PC-3 (cell line): ENCODE measurements around the gene RASL10B. TPM values are rescaled to one million over a fixed set of nuclear protein-coding genes. Genes with fewer than 3 reads are reported as not detected.

Source experiments
- ATAC-seq: fragments of 200-7000 bp; cut with Tn5 transposase; 2 replicates; pipeline ENCODE4 v1.9.1; 2020; ENCODE audit warnings: mild to moderate bottlenecking, moderate library complexity
- BruUV-seq: library from RNA; stranded (reverse); fragments of 400-500 nt; replicated peaks from 2 replicates; lab custom pipeline; 2021; lab: Mats Ljungman, UMichigan
- CTCF ChIA-PET: fragments of 300-600 bp; sonication (Branson Sonifier 250); formaldehyde crosslinking; loops from one replicate; lab custom pipeline; 2022; ENCODE audit warnings: antibody characterized with exemption; lab: Charles Lee
- POLR2A ChIA-PET: fragments of 300-600 bp; sonication (Branson Sonifier 250); formaldehyde crosslinking; loops from one replicate; lab custom pipeline; 2022; ENCODE audit warnings: antibody characterized with exemption; ENCODE audit not compliant: unreplicated experiment; lab: Charles Lee
- DNase-seq: peaks from one replicate; pipeline ENCODE4 v3.0.0-alpha.2; 2015
- H2AFZ ChIP-seq: fragments of 300-600 bp; sonication (generic); 2 replicates; pipeline ENCODE4 v1.6.0; 2016; ENCODE audit warnings: antibody characterized with exemption, low read length
- H3F3A ChIP-seq: fragments of 300-600 bp; sonication (generic); one replicate; pipeline ENCODE4 v1.6.0; 2017; ENCODE audit warnings: antibody characterized with exemption, low read length, control low read depth, mild to moderate bottlenecking; ENCODE audit not compliant: unreplicated experiment
- H3K27ac ChIP-seq: fragments of 300-600 bp; sonication (generic); 2 replicates; pipeline ENCODE4 v1.5.1; 2016; ENCODE audit warnings: mild to moderate bottlenecking, low read length
- H3K27me3 ChIP-seq: fragments of 300-600 bp; sonication (generic); 2 replicates; pipeline ENCODE4 v1.6.1; 2016; ENCODE audit warnings: low read length, mixed read lengths
- H3K36me3 ChIP-seq: fragments of 300-600 bp; sonication (generic); 2 replicates; pipeline ENCODE4 v1.6.1; 2016; ENCODE audit warnings: low read depth, mixed run types, low read length, mixed read lengths
- H3K4me1 ChIP-seq: fragments of 300-600 bp; sonication (generic); 2 replicates; pipeline ENCODE4 v1.5.1; 2016; ENCODE audit warnings: low read length; ENCODE audit not compliant: insufficient read depth
- H3K4me2 ChIP-seq: fragments of 300-600 bp; sonication (generic); 2 replicates; pipeline ENCODE4 v1.6.0; 2016; ENCODE audit warnings: low read length
- H3K4me3 ChIP-seq: fragments of 300-600 bp; sonication (generic); 2 replicates; pipeline ENCODE4 v1.5.1; 2016; ENCODE audit warnings: mild to moderate bottlenecking, low read length, mixed read lengths
- H3K79me2 ChIP-seq: fragments of 300-600 bp; sonication (generic); 2 replicates; pipeline ENCODE4 v1.6.1; 2017; ENCODE audit warnings: low read length, mixed read lengths
- H3K9ac ChIP-seq: fragments of 300-600 bp; sonication (generic); 2 replicates; pipeline ENCODE4 v1.6.0; 2016; ENCODE audit warnings: mild to moderate bottlenecking, low read length
- H3K9me2 ChIP-seq: fragments of 300-600 bp; sonication (generic); replicated peaks from 2 replicates; pipeline ENCODE4 v1.6.1; 2016; ENCODE audit warnings: mixed run types, low read length, mixed read lengths
- H3K9me3 ChIP-seq: fragments of 300-600 bp; sonication (generic); 2 replicates; pipeline ENCODE4 v1.6.1; 2016; ENCODE audit warnings: low read length, mixed read lengths
- H4K20me1 ChIP-seq: fragments of 300-600 bp; sonication (generic); 2 replicates; pipeline ENCODE4 v1.6.1; 2016; ENCODE audit warnings: low read length, mixed read lengths
- EZH2 ChIP-seq: fragments of 300-600 bp; sonication (generic); IDR thresholded peaks from one replicate; pipeline ENCODE4 v1.6.1; 2017; ENCODE audit warnings: antibody characterized with exemption, mild to moderate bottlenecking, low read length; ENCODE audit not compliant: unreplicated experiment
- EZH2phosphoT487 ChIP-seq: fragments of 300-600 bp; sonication (generic); IDR thresholded peaks from 2 replicates; pipeline ENCODE4 v1.6.1; 2018; ENCODE audit warnings: mild to moderate bottlenecking, antibody characterized with exemption, low read length, borderline replicate concordance
- intact Hi-C: fragments of 100-400 bp; cut with micrococcal nuclease; formaldehyde crosslinking; loops from 2 replicates; pipeline ENCODE4 v1.9.0; 2023
- total RNA-seq: library from RNA; depleted of rRNA; stranded (reverse); fragments of >200 nt; gene quantifications from 2 replicates; pipeline ENCODE4 v1.2.3, GENCODE V29; 2014
- TF ChIP-seq, protein P1 (sequence below): fragments of 300-600 bp; sonication (generic); conservative IDR thresholded peaks from 2 replicates; pipeline ENCODE4 v1.5.1; 2017; ENCODE audit warnings: antibody characterized with exemption, low read depth, mild to moderate bottlenecking, low read length

The RASL10B gene
- total RNA-seq, 1 experiment from 2014 or later, result 0.77 TPM

- Histone ChIP-seq H3K4me2 (no peak overlapping the region), H3K9ac (no peak overlapping the region), H3K9me2 (no peaks in the 10 kb centered on the region), H3K4me3 (no peak overlapping the region), H2AFZ (no peak overlapping the region), H3K27ac (no peak overlapping the region), H3K79me2 (no peaks in the 10 kb centered on the region), H3K9me3 (no peaks in the 10 kb centered on the region), H3K27me3 (no peaks in the 10 kb centered on the region), H3F3A (no peaks in the 10 kb centered on the region), H4K20me1 (no peaks in the 10 kb centered on the region), H3K4me1 (no peaks in the 10 kb centered on the region), H3K36me3 (peaks cover 19% of the 10 kb centered on the region)
- ATAC-seq, result no peak
- BruUV-seq, result no TSS peak
- POLR2A ChIA-PET, result no interaction called here
- CTCF ChIA-PET, result no interaction called here
- intact Hi-C loops, result no loop called here
- TF ChIP-seq EZH2phosphoT487 (no peak), EZH2 (no peak)
- TF ChIP-seq, protein P1, sequence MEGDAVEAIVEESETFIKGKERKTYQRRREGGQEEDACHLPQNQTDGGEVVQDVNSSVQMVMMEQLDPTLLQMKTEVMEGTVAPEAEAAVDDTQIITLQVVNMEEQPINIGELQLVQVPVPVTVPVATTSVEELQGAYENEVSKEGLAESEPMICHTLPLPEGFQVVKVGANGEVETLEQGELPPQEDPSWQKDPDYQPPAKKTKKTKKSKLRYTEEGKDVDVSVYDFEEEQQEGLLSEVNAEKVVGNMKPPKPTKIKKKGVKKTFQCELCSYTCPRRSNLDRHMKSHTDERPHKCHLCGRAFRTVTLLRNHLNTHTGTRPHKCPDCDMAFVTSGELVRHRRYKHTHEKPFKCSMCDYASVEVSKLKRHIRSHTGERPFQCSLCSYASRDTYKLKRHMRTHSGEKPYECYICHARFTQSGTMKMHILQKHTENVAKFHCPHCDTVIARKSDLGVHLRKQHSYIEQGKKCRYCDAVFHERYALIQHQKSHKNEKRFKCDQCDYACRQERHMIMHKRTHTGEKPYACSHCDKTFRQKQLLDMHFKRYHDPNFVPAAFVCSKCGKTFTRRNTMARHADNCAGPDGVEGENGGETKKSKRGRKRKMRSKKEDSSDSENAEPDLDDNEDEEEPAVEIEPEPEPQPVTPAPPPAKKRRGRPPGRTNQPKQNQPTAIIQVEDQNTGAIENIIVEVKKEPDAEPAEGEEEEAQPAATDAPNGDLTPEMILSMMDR, result no peak
- peak; percentile 58 for DNase-seq
Observed at GRCh38 chr17:35726127-35726952, 5.1 kb upstream of the RASL10B start.

DNA sequence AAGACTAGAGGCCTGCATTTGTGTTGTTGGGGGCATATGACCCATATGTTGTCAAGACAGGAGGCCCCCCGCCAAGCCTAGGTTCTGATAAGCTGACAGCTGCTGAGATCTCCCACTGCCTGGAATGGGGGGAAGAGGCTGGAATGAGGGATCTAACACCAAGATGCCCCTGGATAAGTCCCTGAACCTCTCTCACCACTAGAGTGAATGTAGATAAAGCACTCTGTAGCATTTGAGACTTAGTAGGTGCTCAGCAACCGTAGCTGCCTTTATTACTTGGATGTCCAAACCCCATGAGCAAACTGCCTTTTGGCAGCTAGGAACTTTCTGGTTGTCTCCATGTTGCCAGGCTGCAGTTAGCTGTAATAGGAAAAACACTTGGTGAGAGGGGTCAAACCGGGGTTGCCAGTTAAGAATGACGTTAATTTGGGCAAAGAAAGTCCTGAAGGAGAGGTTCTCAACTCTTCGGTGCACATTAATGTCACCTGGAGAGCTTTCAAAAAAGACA lies 4.4 kb upstream of the RASL10B start:
- H3K4me2 ChIP-seq, result no peak overlapping the region
- intact Hi-C loops, result no loop called here
- peaks cover 19% of the 10 kb centered on the region for H3K36me3 ChIP-seq
- H4K20me1 ChIP-seq, result no peaks in the 10 kb centered on the region
- no peaks in the 10 kb centered on the region for H3K9me2 ChIP-seq
- H3F3A ChIP-seq, result no peaks in the 10 kb centered on the region
- BruUV-seq, result no TSS peak
- CTCF ChIA-PET, result no interaction called here
- H3K79me2 ChIP-seq, result no peaks in the 10 kb centered on the region
- POLR2A ChIA-PET, result no interaction called here
- H3K9me3 ChIP-seq, result no peaks in the 10 kb centered on the region
- TF ChIP-seq, protein P1, result no peak
- H3K27me3 ChIP-seq, result no peaks in the 10 kb centered on the region
- ATAC-seq (no peak), DNase-seq (no peak)
- H3K27ac ChIP-seq, result no peak overlapping the region
- no peak overlapping the region for H3K9ac ChIP-seq
- H3K4me3 ChIP-seq, result no peak overlapping the region
- H2AFZ ChIP-seq, result no peak overlapping the region
- H3K4me1 ChIP-seq, result no peaks in the 10 kb centered on the region

DNA sequence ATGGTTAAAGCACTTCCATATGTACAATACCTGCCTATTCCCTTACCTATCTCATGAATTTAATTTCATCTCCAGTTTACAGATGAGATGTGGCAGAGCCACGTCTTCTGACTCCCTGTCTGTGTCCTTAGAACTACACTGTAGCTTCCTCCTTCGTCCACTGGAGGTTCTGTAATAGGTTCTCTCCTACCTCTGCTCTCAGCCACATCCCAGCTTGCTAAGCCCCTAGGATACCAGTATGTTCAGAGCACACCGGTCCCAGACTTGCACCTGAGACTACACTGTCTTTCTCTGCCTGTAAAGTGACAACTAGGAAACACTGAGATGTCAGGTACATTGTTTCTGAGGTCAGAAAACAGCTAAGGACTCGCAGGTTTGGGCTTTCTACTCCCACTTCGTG lies 3.8 kb upstream of the RASL10B start:
- H3K36me3 ChIP-seq, result peaks cover 19% of the 10 kb centered on the region
- TF ChIP-seq EZH2phosphoT487 (no peak), EZH2 (no peak)
- TF ChIP-seq, protein P1, result no peak
- no peaks in the 10 kb centered on the region for H3K9me3 ChIP-seq
- no peaks in the 10 kb centered on the region for H3K27me3 ChIP-seq
- no peak overlapping the region for H3K27ac ChIP-seq
- H3K4me3 ChIP-seq, result no peak overlapping the region
- ATAC-seq, result no peak
- no peak for DNase-seq
- H3K4me1 ChIP-seq, result no peaks in the 10 kb centered on the region
- CTCF ChIA-PET, result no interaction called here
- H2AFZ ChIP-seq, result no peak overlapping the region
- no TSS peak for BruUV-seq
- no peaks in the 10 kb centered on the region for H3F3A ChIP-seq
- H3K79me2 ChIP-seq, result no peaks in the 10 kb centered on the region
- H3K9ac ChIP-seq, result no peak overlapping the region
- no peaks in the 10 kb centered on the region for H4K20me1 ChIP-seq
- intact Hi-C loops, result no loop called here
- POLR2A ChIA-PET, result no interaction called here
- no peaks in the 10 kb centered on the region for H3K9me2 ChIP-seq
- H3K4me2 ChIP-seq, result no peak overlapping the region
